ENCODE results near the gene IRF2BP1.

IRF2BP1 gene

GRCh38 chr19:45882652-45883585 is 3.0 kb downstream of the IRF2BP1 start:
- Mint-ChIP-seq H3K4me1 (ENCODE audit: low read depth) (peaks cover 29% of the 10 kb centered on the region), H3K4me3 (no peak overlapping the region), H3K36me3 (ENCODE audit: low read depth) (peaks cover 11% of the 10 kb centered on the region), H3K27me3 (peaks cover 39% of the 10 kb centered on the region), H3K9me3 (no peaks in the 10 kb centered on the region), H3K27ac (no peak overlapping the region)
- intact Hi-C loops (cut with micrococcal nuclease), result loop anchor here (1.0 to 5.0 kb wide), 2 partner anchors 19 to 66 kb away; partner anchors contain the start of genes FOXA3 and RSPH6A

- peaks cover 11% of the 10 kb centered on the region for H3K36me3 Mint-ChIP-seq (ENCODE audit: low read depth)
- H3K9me3 Mint-ChIP-seq, result no peaks in the 10 kb centered on the region
- H3K27me3 Mint-ChIP-seq, result peaks cover 48% of the 10 kb centered on the region
- intact Hi-C loops (cut with micrococcal nuclease), result loop anchor here (5.0 kb wide), 1 partner anchor 65 kb away; the partner anchor contains the start of gene RSPH6A
- H3K4me3 Mint-ChIP-seq, result no peak overlapping the region
- peaks cover 30% of the 10 kb centered on the region for H3K4me1 Mint-ChIP-seq (ENCODE audit: low read depth)
- no peak overlapping the region for H3K27ac Mint-ChIP-seq
Observed at GRCh38 chr19:45881909-45882528, 3.9 kb downstream of the IRF2BP1 start.

GRCh38 chr19:45881082-45881908 is 4.6 kb downstream of the IRF2BP1 start:
- Mint-ChIP-seq H3K4me3 (no peak overlapping the region), H3K4me1 (ENCODE audit: low read depth) (peaks cover 30% of the 10 kb centered on the region), H3K27ac (no peak overlapping the region), H3K27me3 (peaks cover 55% of the 10 kb centered on the region), H3K9me3 (no peaks in the 10 kb centered on the region), H3K36me3 (ENCODE audit: low read depth) (peaks cover 5% of the 10 kb centered on the region)
- intact Hi-C loops (cut with micrococcal nuclease), result loop anchor here (5.0 kb wide), 1 partner anchor 64 kb away; the partner anchor contains the start of gene RSPH6A

- intact Hi-C loops (cut with micrococcal nuclease), result loop anchor here (5.0 kb wide), 1 partner anchor 63 kb away; the partner anchor contains the start of gene RSPH6A
- Mint-ChIP-seq H3K27ac (no peak overlapping the region), H3K4me3 (no peak overlapping the region), H3K4me1 (ENCODE audit: low read depth) (peaks cover 29% of the 10 kb centered on the region), H3K9me3 (no peaks in the 10 kb centered on the region), H3K27me3 (peaks cover 68% of the 10 kb centered on the region), H3K36me3 (ENCODE audit: low read depth) (no peaks in the 10 kb centered on the region)
Observed at GRCh38 chr19:45879971-45880370, 6.0 kb downstream of the IRF2BP1 start.

GRCh38 chr19:45879055-45879454 is 6.9 kb downstream of the IRF2BP1 start:
- Mint-ChIP-seq H3K27ac (no peak overlapping the region), H3K36me3 (ENCODE audit: low read depth) (no peaks in the 10 kb centered on the region), H3K27me3 (peaks cover 77% of the 10 kb centered on the region), H3K4me1 (ENCODE audit: low read depth) (peaks cover 25% of the 10 kb centered on the region), H3K4me3 (no peak overlapping the region), H3K9me3 (no peaks in the 10 kb centered on the region)
- intact Hi-C loops (cut with micrococcal nuclease), result no loop called here

GRCh38 chr19:45878043-45878794 is 7.7 kb downstream of the IRF2BP1 start:
- no peaks in the 10 kb centered on the region for H3K36me3 Mint-ChIP-seq (ENCODE audit: low read depth)
- peaks cover 84% of the 10 kb centered on the region for H3K27me3 Mint-ChIP-seq
- H3K27ac Mint-ChIP-seq, result no peak overlapping the region
- H3K4me1 Mint-ChIP-seq (ENCODE audit: low read depth), result peaks cover 17% of the 10 kb centered on the region
- H3K4me3 Mint-ChIP-seq, result no peak overlapping the region
- intact Hi-C loops (cut with micrococcal nuclease), result no loop called here
- H3K9me3 Mint-ChIP-seq, result no peaks in the 10 kb centered on the region

- Mint-ChIP-seq H3K4me3 (no peak overlapping the region), H3K27ac (no peak overlapping the region), H3K9me3 (no peaks in the 10 kb centered on the region), H3K27me3 (peaks cover 79% of the 10 kb centered on the region), H3K36me3 (ENCODE audit: low read depth) (no peaks in the 10 kb centered on the region), H3K4me1 (ENCODE audit: low read depth) (peaks cover 14% of the 10 kb centered on the region)
- intact Hi-C loops (cut with micrococcal nuclease), result no loop called here
Observed at GRCh38 chr19:45876411-45877197, 9.3 kb downstream of the IRF2BP1 start.

- Mint-ChIP-seq H3K27ac (no peak overlapping the region), H3K9me3 (no peaks in the 10 kb centered on the region), H3K27me3 (peaks cover 80% of the 10 kb centered on the region), H3K4me3 (no peak overlapping the region), H3K4me1 (ENCODE audit: low read depth) (peaks cover 14% of the 10 kb centered on the region), H3K36me3 (ENCODE audit: low read depth) (no peaks in the 10 kb centered on the region)
- intact Hi-C loops (cut with micrococcal nuclease), result no loop called here
Observed at GRCh38 chr19:45876161-45876410, 9.9 kb downstream of the IRF2BP1 start.

GRCh38 chr19:45874620-45874966 is 11.3 kb downstream of the IRF2BP1 start:
- H3K4me3 Mint-ChIP-seq, result no peak overlapping the region
- peaks cover 14% of the 10 kb centered on the region for H3K4me1 Mint-ChIP-seq (ENCODE audit: low read depth)
- H3K27ac Mint-ChIP-seq, result no peak overlapping the region
- H3K9me3 Mint-ChIP-seq, result no peaks in the 10 kb centered on the region
- no peaks in the 10 kb centered on the region for H3K36me3 Mint-ChIP-seq (ENCODE audit: low read depth)
- intact Hi-C loops (cut with micrococcal nuclease), result no loop called here
- peaks cover 73% of the 10 kb centered on the region for H3K27me3 Mint-ChIP-seq

- Mint-ChIP-seq H3K27ac (no peak overlapping the region), H3K4me3 (no peak overlapping the region), H3K4me1 (ENCODE audit: low read depth) (peaks cover 14% of the 10 kb centered on the region), H3K9me3 (no peaks in the 10 kb centered on the region), H3K36me3 (ENCODE audit: low read depth) (no peaks in the 10 kb centered on the region), H3K27me3 (peaks cover 63% of the 10 kb centered on the region)
- intact Hi-C loops (cut with micrococcal nuclease), result no loop called here
Observed at GRCh38 chr19:45873219-45873772, 12.6 kb downstream of the IRF2BP1 start.

- Mint-ChIP-seq H3K27me3 (peaks cover 63% of the 10 kb centered on the region), H3K4me3 (no peak overlapping the region), H3K9me3 (no peaks in the 10 kb centered on the region), H3K4me1 (ENCODE audit: low read depth) (peaks cover 14% of the 10 kb centered on the region), H3K36me3 (ENCODE audit: low read depth) (no peaks in the 10 kb centered on the region), H3K27ac (no peak overlapping the region)
- intact Hi-C loops (cut with micrococcal nuclease), result no loop called here
Observed at GRCh38 chr19:45872095-45872919, 13.6 kb downstream of the IRF2BP1 start.

GRCh38 chr19:45870798-45871197 is 15.1 kb downstream of the IRF2BP1 start:
- Mint-ChIP-seq H3K9me3 (no peaks in the 10 kb centered on the region), H3K27ac (no peak overlapping the region), H3K27me3 (peaks cover 62% of the 10 kb centered on the region), H3K4me3 (no peak overlapping the region), H3K4me1 (ENCODE audit: low read depth) (peaks cover under 1% of the 10 kb centered on the region), H3K36me3 (ENCODE audit: low read depth) (no peaks in the 10 kb centered on the region)
- intact Hi-C loops (cut with micrococcal nuclease), result no loop called here

Data from dendritic cell treated with granulocyte-macrophage colony-stimulating factor and Interleukin-4, amounts not matched to agents 40 ng/mL and 50 ng/mL, for 4 days (primary cell).